Effector memory CD4-positive, alpha-beta T cell (primary cell): ENCODE results near the gene PCDHGA1.

ENCODE experiments used
- DNase-seq, 3 donors: peaks; one replicate each; pipeline ENCODE4 v3.0.0-alpha.2; 2020
- H3K27ac ChIP-seq: 2 replicates; pipeline ENCODE4 v1.7.0; 2013; ENCODE audit warnings: mild to moderate bottlenecking, low read length, moderate library complexity; ENCODE audit not compliant: insufficient read depth, poor library complexity, severe bottlenecking
- H3K27me3 ChIP-seq: replicated peaks from 2 replicates; pipeline ENCODE4 v1.7.0; 2013; ENCODE audit warnings: mild to moderate bottlenecking, low read length; ENCODE audit not compliant: insufficient read depth, control insufficient read depth, poor library complexity, severe bottlenecking
- H3K36me3 ChIP-seq: 2 replicates; pipeline ENCODE4 v1.7.0; 2013; ENCODE audit warnings: mild to moderate bottlenecking, low read length, moderate library complexity; ENCODE audit not compliant: control insufficient read depth, insufficient read depth
- H3K4me1 ChIP-seq: 2 replicates; pipeline ENCODE4 v1.7.0; 2013; ENCODE audit warnings: low read length, mild to moderate bottlenecking; ENCODE audit not compliant: control insufficient read depth, insufficient read depth, poor library complexity, severe bottlenecking
- H3K4me3 ChIP-seq: 2 replicates; pipeline ENCODE4 v1.7.0; 2013; ENCODE audit warnings: low read length, low read depth, mild to moderate bottlenecking; ENCODE audit not compliant: insufficient read depth, poor library complexity, severe bottlenecking
- H3K9me3 ChIP-seq: 2 replicates; pipeline ENCODE4 v1.7.0; 2013; ENCODE audit warnings: mild to moderate bottlenecking, low read length, moderate library complexity; ENCODE audit not compliant: control insufficient read depth

The PCDHGA1 gene

GRCh38 chr5:141519605-141520565, 189.6 kb downstream of the PCDHGA1 start:
- Histone ChIP-seq H3K9me3 (no peaks in the 10 kb centered on the region), H3K4me1 (no peaks in the 10 kb centered on the region), H3K27ac (no peak overlapping the region), H3K36me3 (peaks cover 95% of the 10 kb centered on the region), H3K27me3 (no peaks in the 10 kb centered on the region), H3K4me3 (no peak overlapping the region)
- no peak for DNase-seq

GRCh38 chr5:141521244-141521781, 191.0 kb downstream of the PCDHGA1 start:
- no peak for DNase-seq
- peaks cover 96% of the 10 kb centered on the region for H3K36me3 ChIP-seq
- no peak overlapping the region for H3K27ac ChIP-seq

DNA sequence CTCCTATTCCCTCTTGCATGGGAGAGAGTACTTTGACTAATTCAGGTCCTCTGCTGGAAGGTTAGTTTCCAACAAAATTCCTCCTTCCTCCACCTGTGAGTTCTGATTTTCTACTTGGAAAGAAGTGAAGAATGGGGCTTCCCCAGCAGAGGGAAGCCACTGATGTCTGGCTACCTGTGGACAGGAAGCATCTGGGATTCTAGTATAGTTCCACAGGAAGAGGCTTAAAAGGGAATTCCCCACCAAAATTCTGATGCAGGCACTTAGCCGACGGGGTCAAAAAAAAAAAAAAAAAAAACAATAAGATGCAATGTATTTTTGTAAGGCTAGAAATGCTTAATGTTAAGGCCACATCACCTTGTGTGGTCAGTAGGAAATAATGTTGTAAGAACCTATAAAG, 192.0 kb downstream of the PCDHGA1 start:
- Histone ChIP-seq H3K4me3 (no peak overlapping the region), H3K36me3 (peaks cover 95% of the 10 kb centered on the region), H3K27ac (no peak overlapping the region), H3K9me3 (no peaks in the 10 kb centered on the region), H3K4me1 (no peaks in the 10 kb centered on the region), H3K27me3 (no peaks in the 10 kb centered on the region)
- DNase-seq = no peak

More at GRCh38 chr5:141521244-141521781, 191.0 kb downstream of the PCDHGA1 start:
- no peaks in the 10 kb centered on the region for H3K9me3 ChIP-seq
- no peaks in the 10 kb centered on the region for H3K4me1 ChIP-seq
- H3K4me3 ChIP-seq = no peak overlapping the region
- H3K27me3 ChIP-seq = no peaks in the 10 kb centered on the region

GRCh38 chr5:141523991-141524390, 193.7 kb downstream of the PCDHGA1 start:
- Histone ChIP-seq H3K9me3 (no peaks in the 10 kb centered on the region), H3K36me3 (peaks cover 96% of the 10 kb centered on the region), H3K27me3 (no peaks in the 10 kb centered on the region), H3K4me3 (no peak overlapping the region), H3K4me1 (no peaks in the 10 kb centered on the region), H3K27ac (no peak overlapping the region)
- no peak for DNase-seq

DNA sequence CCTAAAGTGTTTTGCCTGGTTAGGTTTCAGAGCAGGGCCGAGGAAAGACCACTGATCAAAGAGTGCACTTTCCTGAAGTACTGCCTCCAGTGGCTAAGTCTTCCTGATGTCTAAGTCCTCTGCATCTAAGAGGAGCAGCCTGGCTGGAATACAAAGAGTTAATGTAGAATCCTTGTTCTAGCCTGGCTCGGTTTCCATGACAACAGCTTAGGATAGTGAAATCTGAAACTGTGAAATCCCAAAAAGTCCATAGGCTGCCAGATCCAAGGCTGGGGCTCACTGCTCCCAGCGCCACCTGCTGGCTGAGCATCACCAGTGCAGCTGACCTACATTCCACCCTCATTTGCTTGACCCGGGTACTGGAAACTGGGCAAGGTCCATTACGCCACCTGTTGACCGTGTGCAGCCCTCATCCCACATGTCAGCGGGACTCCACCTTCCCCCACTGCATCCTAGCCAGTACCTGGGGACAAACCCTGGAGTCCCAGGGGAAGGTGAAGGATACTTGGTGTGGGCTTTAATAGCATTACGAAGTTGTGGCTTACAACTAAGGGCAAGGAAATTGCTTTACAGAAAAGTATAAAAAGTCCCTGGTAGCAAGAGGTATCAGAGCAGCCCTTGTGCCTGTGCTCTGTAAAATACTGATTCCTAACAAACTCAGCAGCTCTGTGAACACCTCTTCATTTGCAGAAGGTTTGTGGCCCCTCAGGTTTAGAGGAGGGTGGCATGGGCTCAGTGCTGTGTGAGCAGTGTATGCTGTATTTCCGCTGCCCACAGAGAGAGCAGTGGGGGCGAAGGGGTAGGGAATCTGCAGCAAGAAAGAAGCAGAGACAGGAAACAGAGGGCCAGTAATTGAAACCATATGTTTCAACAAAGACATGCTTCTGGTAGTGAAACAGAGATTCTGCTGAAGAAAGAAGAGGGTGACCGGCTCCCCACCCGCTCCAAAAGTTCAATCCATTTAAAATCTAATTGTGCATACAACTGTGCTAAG, 194.6 kb downstream of the PCDHGA1 start:
- Histone ChIP-seq H3K4me3 (no peak overlapping the region), H3K27ac (no peak overlapping the region), H3K9me3 (no peaks in the 10 kb centered on the region), H3K27me3 (no peaks in the 10 kb centered on the region), H3K36me3 (peaks cover 97% of the 10 kb centered on the region), H3K4me1 (no peaks in the 10 kb centered on the region)
- DNase-seq = peak; percentile 24 to 46 (median 28)

DNA sequence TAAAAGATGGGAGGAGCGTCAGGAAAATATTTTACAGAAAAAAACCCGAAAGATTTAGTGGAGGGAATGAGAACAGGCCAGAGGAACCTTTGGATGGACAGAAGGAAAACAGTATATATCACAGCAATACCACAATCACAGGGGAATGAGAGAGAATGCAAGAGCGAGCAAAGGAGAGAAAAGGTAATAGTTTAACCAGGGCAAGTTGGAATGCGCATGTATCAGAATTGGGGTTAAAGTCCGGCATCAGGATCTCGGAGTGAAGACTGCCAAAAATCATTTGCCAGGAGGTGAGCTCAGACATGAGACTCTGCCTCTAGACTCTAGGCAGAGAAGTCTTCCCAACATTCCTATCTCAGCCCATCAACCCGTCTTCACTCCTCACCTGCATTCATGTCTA, 195.3 kb downstream of the PCDHGA1 start:
- no peak for DNase-seq
- Histone ChIP-seq H3K36me3 (peaks cover 96% of the 10 kb centered on the region), H3K4me1 (no peaks in the 10 kb centered on the region), H3K27me3 (no peaks in the 10 kb centered on the region), H3K27ac (no peak overlapping the region), H3K4me3 (no peak overlapping the region), H3K9me3 (no peaks in the 10 kb centered on the region)

DNA sequence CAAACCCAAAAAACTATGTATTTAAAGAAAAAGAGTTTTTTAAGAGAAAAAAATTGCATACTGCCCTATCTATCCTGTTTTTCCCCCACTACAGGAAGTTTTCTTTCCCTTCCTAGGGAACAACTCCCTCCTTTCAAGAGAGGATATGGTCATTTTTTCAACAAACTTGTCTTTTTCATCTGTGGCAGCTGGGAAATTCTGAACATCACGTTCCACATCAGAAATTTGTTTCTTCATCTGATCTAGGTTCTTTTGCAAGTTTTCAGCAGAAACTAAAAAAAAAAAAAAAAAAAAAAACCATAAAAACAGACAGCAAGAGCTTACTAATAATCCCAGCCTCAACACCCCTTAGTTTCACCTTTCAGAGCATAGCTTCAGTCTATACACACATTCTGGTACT, 197.1 kb downstream of the PCDHGA1 start:
- no peak overlapping the region for H3K27ac ChIP-seq
- H3K4me1 ChIP-seq = no peaks in the 10 kb centered on the region

GRCh38 chr5:141528291-141528984, 198.1 kb downstream of the PCDHGA1 start:
- DNase-seq = no peak
- H3K27ac ChIP-seq = no peak overlapping the region

More for the DNA sequence above, 197.1 kb downstream of the PCDHGA1 start:
- no peak overlapping the region for H3K4me3 ChIP-seq
- no peaks in the 10 kb centered on the region for H3K9me3 ChIP-seq
- no peaks in the 10 kb centered on the region for H3K27me3 ChIP-seq
- no peak for DNase-seq
- peaks cover 95% of the 10 kb centered on the region for H3K36me3 ChIP-seq

GRCh38 chr5:141529002-141529401, 198.7 kb downstream of the PCDHGA1 start:
- no peaks in the 10 kb centered on the region for H3K4me1 ChIP-seq
- no peak for DNase-seq
- peaks cover 95% of the 10 kb centered on the region for H3K36me3 ChIP-seq
- no peak overlapping the region for H3K4me3 ChIP-seq
- H3K9me3 ChIP-seq = no peaks in the 10 kb centered on the region
- H3K27ac ChIP-seq = no peak overlapping the region
- H3K27me3 ChIP-seq = no peaks in the 10 kb centered on the region

More at GRCh38 chr5:141528291-141528984, 198.1 kb downstream of the PCDHGA1 start:
- Histone ChIP-seq H3K4me1 (no peaks in the 10 kb centered on the region), H3K9me3 (no peaks in the 10 kb centered on the region), H3K4me3 (no peak overlapping the region), H3K27me3 (no peaks in the 10 kb centered on the region), H3K36me3 (peaks cover 95% of the 10 kb centered on the region)
